Measurements from ENCODE around the gene LPCAT1.
"Not testable (repeated sequence)": the region's sequence is repeated elsewhere in the genome, so short reads cannot be mapped to it uniquely, and the experiment has no call there.

The LPCAT1 gene

GRCh38 chr5:1564824-1565736, 41.3 kb upstream of the LPCAT1 start:
- no peak for DNase-seq (ENCODE audit: low read depth)
- no peak for TF ChIP-seq CTCF (IDR thresholded peaks at IDR 0.05; ENCODE audit: insufficient read depth, low read depth, low read length, missing control alignments)

GRCh38 chr5:1564182-1564748, 40.5 kb upstream of the LPCAT1 start:
- DNase-seq (ENCODE audit: low read depth): no peak
- no peak overlapping the region for H3K4me3 ChIP-seq (ENCODE audit: low read depth, low read length)
- no peak for TF ChIP-seq CTCF (IDR thresholded peaks at IDR 0.05; ENCODE audit: insufficient read depth, low read depth, low read length, missing control alignments)

More at GRCh38 chr5:1564824-1565736, 41.3 kb upstream of the LPCAT1 start:
- no peak overlapping the region for H3K4me3 ChIP-seq (ENCODE audit: low read depth, low read length)

- no peak for DNase-seq (ENCODE audit: low read depth)
- no peak overlapping the region for H3K4me3 ChIP-seq (ENCODE audit: low read depth, low read length)
- TF ChIP-seq CTCF (IDR thresholded peaks at IDR 0.05; ENCODE audit: insufficient read depth, low read depth, low read length, missing control alignments): no peak
Measured at GRCh38 chr5:1563617-1564181, 39.9 kb upstream of the LPCAT1 start.

GRCh38 chr5:1563051-1563461, 39.3 kb upstream of the LPCAT1 start:
- TF ChIP-seq CTCF (IDR thresholded peaks at IDR 0.05; ENCODE audit: insufficient read depth, low read depth, low read length, missing control alignments): no peak
- no peak for DNase-seq (ENCODE audit: low read depth)
- H3K4me3 ChIP-seq (ENCODE audit: low read depth, low read length): no peak overlapping the region

GRCh38 chr5:1562599-1562998, 38.8 kb upstream of the LPCAT1 start:
- DNase-seq (ENCODE audit: low read depth): no peak
- TF ChIP-seq CTCF (IDR thresholded peaks at IDR 0.05; ENCODE audit: insufficient read depth, low read depth, low read length, missing control alignments): no peak
- H3K4me3 ChIP-seq (ENCODE audit: low read depth, low read length): no peak overlapping the region

- TF ChIP-seq CTCF (IDR thresholded peaks at IDR 0.05; ENCODE audit: insufficient read depth, low read depth, low read length, missing control alignments): no peak
- no peak for DNase-seq (ENCODE audit: low read depth)
- H3K4me3 ChIP-seq (ENCODE audit: low read depth, low read length): no peak overlapping the region
Measured at GRCh38 chr5:1561402-1561929, 37.7 kb upstream of the LPCAT1 start.

GRCh38 chr5:1560499-1560898, 36.7 kb upstream of the LPCAT1 start:
- H3K4me3 ChIP-seq (ENCODE audit: low read depth, low read length); DNase-seq (ENCODE audit: low read depth): not testable (repeated sequence)

All from GM12865 (cell line).